Sigmoid colon (tissue), 7 donors: Measurements from ENCODE around the gene SERPINC1. TPM values are rescaled to one million over a fixed set of nuclear protein-coding genes. Genes with fewer than 3 reads are reported as not detected.

ENCODE experiments used
- DNase-seq: peaks from one replicate; pipeline ENCODE4 v3.0.0-alpha.2; 2019
- H3K27ac ChIP-seq, 4 donors: fragments of 200-600 bp; sonication (generic); one replicate each; pipeline ENCODE4 v1.5.1; 2016 to 2019; ENCODE audit warnings: mild to moderate bottlenecking in 1 of 4
- H3K27me3 ChIP-seq, 3 donors: fragments of 200-600 bp; sonication (generic); one replicate each; pipeline ENCODE4 v1.5.1; 2019; ENCODE audit warnings: mild to moderate bottlenecking in 1 of 3
- H3K36me3 ChIP-seq, 4 donors: fragments of 200-600 bp; sonication (generic); one replicate each; pipeline ENCODE4 v1.5.1; 2016 to 2019
- H3K4me1 ChIP-seq, 4 donors: fragments of 200-600 bp; sonication (generic); one replicate each; pipeline ENCODE4 v1.5.1; 2017 to 2019
- H3K4me3 ChIP-seq, 4 donors: fragments of 200-600 bp; sonication (generic); one replicate each; pipeline ENCODE4 v1.5.1; 2017 to 2019; ENCODE audit warnings: mild to moderate bottlenecking in 2 of 4, moderate library complexity in 1 of 4
- H3K9me3 ChIP-seq, 4 donors: fragments of 200-600 bp in 3 of 4; sonication (generic) in 3 of 4; one replicate each; pipeline versions ENCODE4 v1.5.1 to v1.6.1; 2013 to 2019
- CTCF ChIP-seq, 4 experiments: fragments of 450-650 bp in 3 of 4; fragments of 200-600 bp in 1 of 4; IDR thresholded peaks; one replicate each; pipeline ENCODE4 v1.5.1; 2016 to 2019; ENCODE audit warnings: antibody characterized with exemption in 4 of 4, mild to moderate bottlenecking in 3 of 4, moderate library complexity in 2 of 4
- EP300 ChIP-seq, 4 donors: sonication (generic); formaldehyde crosslinking; IDR thresholded peaks; one replicate each; pipeline ENCODE4 v1.6.1; 2017; ENCODE audit warnings: antibody characterized with exemption in 4 of 4
- POLR2A ChIP-seq, 2 donors: fragments of 450-650 bp; IDR thresholded peaks; one replicate each; pipeline ENCODE4 v1.6.1; 2016; ENCODE audit warnings: antibody characterized with exemption in 2 of 2, mild to moderate bottlenecking in 2 of 2, moderate library complexity in 2 of 2
- POLR2AphosphoS5 ChIP-seq, 4 donors: sonication (generic); formaldehyde crosslinking; IDR thresholded peaks; one replicate each; pipeline ENCODE4 v1.6.1; 2017; ENCODE audit warnings: antibody characterized with exemption in 4 of 4
- WGBS, 2 donors: extraction: QIAGEN DNeasy Blood & Tissue Kit; methylation state at CpG; one replicate each; pipeline ENCODE4 v1.1.7; 2013; 5-methylcytosine and 5-hydroxymethylcytosine counted together
- intact Hi-C: fragments of 100-400 bp; cut with DNase I; formaldehyde crosslinking; loops from one replicate; pipeline ENCODE4 v1.15.1; 2023
- polyA plus RNA-seq, 3 donors: library from polyadenylated mRNA; stranded (reverse); fragments of 200-250 nt; gene quantifications; one replicate each; pipeline ENCODE4 v1.2.3, GENCODE V29; 2013
- total RNA-seq, 4 donors: library from RNA; depleted of rRNA; stranded (reverse); fragments of >200 nt; gene quantifications; one replicate each; pipeline ENCODE4 v1.1.0, GENCODE V29; 2016
- donor health status: healthy with polysubstance abuse.
- donor health status: Bipolar disorder and iron deficiency.
- donor health status: healthy.

Gene SERPINC1
- total and polyA plus RNA-seq, 7 donors = 0.10 TPM; not detected in 6

- WGBS, 2 donors = 93 to 94% methylated on average over 8 of the region's 8 CpGs
- Histone ChIP-seq H3K36me3 (peaks cover 0 to 6% (median 0%) of the 10 kb centered on the region in 4 donors), H3K4me1 (peaks cover 0 to 4% (median 0%) of the 10 kb centered on the region in 4 donors), H3K27ac (no peak overlapping the region), H3K27me3 (no peaks in the 10 kb centered on the region), H3K9me3 (no peaks in the 10 kb centered on the region), H3K4me3 (no peak overlapping the region)
- TF ChIP-seq CTCF (IDR thresholded peaks at IDR 0.05) (no peak), EP300 (IDR thresholded peaks at IDR 0.05) (no peak), POLR2AphosphoS5 (IDR thresholded peaks at IDR 0.05) (no peak), POLR2A (IDR thresholded peaks at IDR 0.05) (no peak)
- no peak for DNase-seq
- intact Hi-C loops = no loop called here
These were observed 8.4 kb upstream of the SERPINC1 start for GRCh38 chr1:173925306-173926242.

GRCh38 chr1:173920861-173921260 is 3.7 kb upstream of the SERPINC1 start:
- 91% methylated on average over 5 of the region's 5 CpGs for WGBS, 2 donors
- intact Hi-C loops = no loop called here
- H3K4me3 ChIP-seq = no peak overlapping the region

GRCh38 chr1:173917635-173918493 is 737 bp upstream of the SERPINC1 start:
- intact Hi-C loops = no loop called here
- Histone ChIP-seq H3K9me3 (no peaks in the 10 kb centered on the region), H3K36me3 (no peaks in the 10 kb centered on the region), H3K27ac (no peak overlapping the region), H3K27me3 (no peaks in the 10 kb centered on the region), H3K4me3 (no peak overlapping the region), H3K4me1 (no peaks in the 10 kb centered on the region)
- no peak for DNase-seq
- TF ChIP-seq CTCF (IDR thresholded peaks at IDR 0.05) (no peak), POLR2A (IDR thresholded peaks at IDR 0.05) (no peak)
- 89 to 92% methylated on average over 12 of the region's 12 CpGs for WGBS, 2 donors

More at GRCh38 chr1:173920861-173921260, 3.7 kb upstream of the SERPINC1 start:
- Histone ChIP-seq H3K27me3 (no peaks in the 10 kb centered on the region), H3K4me1 (peaks cover 0 to 4% (median 0%) of the 10 kb centered on the region in 4 donors), H3K9me3 (no peaks in the 10 kb centered on the region), H3K27ac (no peak overlapping the region), H3K36me3 (no peaks in the 10 kb centered on the region)
- no peak for DNase-seq
- TF ChIP-seq CTCF (IDR thresholded peaks at IDR 0.05) (no peak), POLR2AphosphoS5 (IDR thresholded peaks at IDR 0.05) (no peak), POLR2A (IDR thresholded peaks at IDR 0.05) (no peak), EP300 (IDR thresholded peaks at IDR 0.05) (no peak)

GRCh38 chr1:173916667-173917066 is 460 bp downstream of the SERPINC1 start:
- Histone ChIP-seq H3K4me3 (no peak overlapping the region), H3K9me3 (no peaks in the 10 kb centered on the region), H3K4me1 (no peaks in the 10 kb centered on the region), H3K27me3 (no peaks in the 10 kb centered on the region), H3K27ac (no peak overlapping the region), H3K36me3 (no peaks in the 10 kb centered on the region)
- intact Hi-C loops = no loop called here
- WGBS, 2 donors = 76 to 85% methylated on average over 4 of the region's 4 CpGs
- DNase-seq = no peak
- TF ChIP-seq POLR2A (IDR thresholded peaks at IDR 0.05) (no peak), POLR2AphosphoS5 (IDR thresholded peaks at IDR 0.05) (no peak), EP300 (IDR thresholded peaks at IDR 0.05) (no peak), CTCF (IDR thresholded peaks at IDR 0.05) (no peak)
